ENCODE results near the gene GPC3.

GPC3 gene

DNA sequence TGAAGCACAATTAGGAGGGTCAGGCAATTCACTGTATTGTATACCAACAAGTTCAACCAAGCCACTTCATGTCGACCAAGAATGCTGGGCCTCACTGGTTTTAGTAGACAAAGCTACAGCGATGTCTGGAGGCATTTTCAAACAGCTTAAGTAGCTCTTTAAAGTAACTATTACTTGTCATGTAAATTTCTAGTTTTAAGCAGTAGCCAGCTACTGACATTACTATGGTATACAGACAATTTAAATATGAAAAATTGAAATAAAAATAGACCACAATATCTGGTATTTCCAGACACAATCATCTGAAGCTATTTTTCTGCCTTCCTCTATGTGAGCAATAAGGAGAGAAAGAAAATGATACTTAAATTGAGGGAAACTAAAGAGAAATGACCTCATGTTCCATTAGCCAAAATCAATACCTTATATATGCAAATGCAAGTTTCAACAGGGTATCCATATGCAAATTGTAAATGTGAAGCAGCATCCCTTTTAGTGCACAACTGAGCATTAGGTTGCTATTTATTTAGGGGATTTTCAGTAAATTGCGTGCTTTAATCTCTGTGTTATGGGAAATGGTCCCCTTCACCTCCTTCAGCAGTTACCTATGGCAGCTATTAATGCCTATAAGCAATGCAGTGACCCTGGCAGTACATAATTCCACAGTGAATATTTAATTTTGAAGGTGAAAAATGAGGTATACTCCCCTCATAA is 119.5 kb downstream of the GPC3 start:
- Histone ChIP-seq H3K4ac (ENCODE audit: low read depth, low read length) (no peak overlapping the region), H3K4me2 (ENCODE audit: low read length) (no peak overlapping the region), H3K23ac (ENCODE audit: low read length) (no peak overlapping the region), H2BK15ac (replicated peaks; ENCODE audit: low read depth) (no peak overlapping the region), H3K27ac (ENCODE audit: low read depth, low read length) (no peak overlapping the region), H3K18ac (ENCODE audit: low read length) (no peak overlapping the region), H3K4me3 (ENCODE audit: low read length) (no peak overlapping the region), H2AK5ac (ENCODE audit: low read length) (no peak overlapping the region), H3K79me1 (ENCODE audit: low read length) (no peaks in the 10 kb centered on the region), H4K8ac (ENCODE audit: low read depth, low read length) (no peak overlapping the region), H2BK120ac (ENCODE audit: low read depth, low read length) (no peak overlapping the region), H3K4me1 (ENCODE audit: control insufficient read depth, low read depth, low read length) (no peaks in the 10 kb centered on the region), H3K56ac (ENCODE audit: low read length) (no peak overlapping the region), H2BK5ac (ENCODE audit: low read length) (no peak overlapping the region), H3K79me2 (ENCODE audit: control insufficient read depth, insufficient read depth, low read length) (no peaks in the 10 kb centered on the region), H3K27me3 (ENCODE audit: insufficient read depth, low read length, poor library complexity) (no peaks in the 10 kb centered on the region), H4K5ac (ENCODE audit: low read length) (no peak overlapping the region), H3K36me3 (ENCODE audit: control insufficient read depth, insufficient read depth, low read length) (no peaks in the 10 kb centered on the region), H3K9ac (ENCODE audit: low read length) (no peak overlapping the region)
- no CpG with 5 or more reads among the region's 3 CpGs for WGBS (ENCODE audit: extremely low coverage, insufficient coverage, low lambda C conversion rate)
- DNase-seq = no peak

DNA sequence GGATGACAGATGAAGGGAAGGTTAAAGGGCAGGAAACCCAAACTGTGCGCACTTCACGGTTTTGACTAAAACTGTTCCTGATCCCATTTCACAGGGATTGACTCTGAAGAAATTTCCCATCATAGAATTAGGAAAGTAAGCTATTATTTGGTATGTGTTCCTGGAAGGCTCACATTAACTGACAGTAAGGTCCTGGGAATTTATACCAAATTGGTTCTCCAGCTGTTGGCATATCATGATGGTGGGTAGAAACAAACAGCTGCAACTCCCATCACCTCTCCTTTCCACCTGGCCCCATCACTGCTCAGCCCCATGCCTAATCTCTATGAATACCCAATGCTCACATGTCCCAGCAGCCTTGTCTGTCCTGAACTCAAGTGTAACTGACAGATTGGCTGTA is 121.2 kb downstream of the GPC3 start:
- Histone ChIP-seq H3K18ac (ENCODE audit: low read length) (no peak overlapping the region), H3K27ac (ENCODE audit: low read depth, low read length) (no peak overlapping the region), H3K4me2 (ENCODE audit: low read length) (no peak overlapping the region), H3K36me3 (ENCODE audit: control insufficient read depth, insufficient read depth, low read length) (no peaks in the 10 kb centered on the region), H2AK5ac (ENCODE audit: low read length) (no peak overlapping the region), H3K23ac (ENCODE audit: low read length) (no peak overlapping the region), H3K9ac (ENCODE audit: low read length) (no peak overlapping the region), H3K79me2 (ENCODE audit: control insufficient read depth, insufficient read depth, low read length) (no peaks in the 10 kb centered on the region), H4K8ac (ENCODE audit: low read depth, low read length) (no peak overlapping the region), H3K56ac (ENCODE audit: low read length) (no peak overlapping the region), H3K27me3 (ENCODE audit: insufficient read depth, low read length, poor library complexity) (no peaks in the 10 kb centered on the region), H3K4me1 (ENCODE audit: control insufficient read depth, low read depth, low read length) (no peaks in the 10 kb centered on the region), H4K5ac (ENCODE audit: low read length) (no peak overlapping the region), H3K4me3 (ENCODE audit: low read length) (no peak overlapping the region), H2BK120ac (ENCODE audit: low read depth, low read length) (no peak overlapping the region), H2BK15ac (replicated peaks; ENCODE audit: low read depth) (no peak overlapping the region), H2BK5ac (ENCODE audit: low read length) (no peak overlapping the region), H3K4ac (ENCODE audit: low read depth, low read length) (no peak overlapping the region), H3K79me1 (ENCODE audit: low read length) (no peaks in the 10 kb centered on the region)
- DNase-seq = no peak
- no CpG with 5 or more reads among the region's 2 CpGs for WGBS (ENCODE audit: extremely low coverage, insufficient coverage, low lambda C conversion rate)

DNA sequence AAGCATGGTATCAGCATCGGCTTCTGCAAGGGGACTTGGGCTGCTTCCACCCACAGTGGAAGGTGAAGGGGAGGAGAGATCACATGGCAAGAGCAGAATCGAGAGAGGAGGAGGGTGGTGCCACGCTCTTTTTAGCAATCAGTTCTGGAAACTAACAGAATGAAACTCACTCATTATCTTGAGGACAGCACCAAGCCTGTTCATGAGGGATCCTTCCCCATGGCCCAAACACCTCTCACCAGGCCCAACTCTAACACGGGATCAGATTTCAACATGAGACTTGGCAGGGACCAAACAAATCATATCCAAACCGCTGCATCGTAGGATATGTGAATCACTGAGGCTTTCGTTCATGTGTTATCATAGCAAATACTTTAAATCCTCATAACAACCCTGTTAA is 125.5 kb downstream of the GPC3 start:
- Histone ChIP-seq H3K4ac (ENCODE audit: low read depth, low read length) (no peak overlapping the region), H3K4me3 (ENCODE audit: low read length) (no peak overlapping the region), H3K4me2 (ENCODE audit: low read length) (no peak overlapping the region), H3K56ac (ENCODE audit: low read length) (no peak overlapping the region), H2BK120ac (ENCODE audit: low read depth, low read length) (no peak overlapping the region), H3K27me3 (ENCODE audit: insufficient read depth, low read length, poor library complexity) (no peaks in the 10 kb centered on the region), H4K8ac (ENCODE audit: low read depth, low read length) (no peak overlapping the region), H3K79me1 (ENCODE audit: low read length) (no peaks in the 10 kb centered on the region), H2AK5ac (ENCODE audit: low read length) (no peak overlapping the region), H3K9ac (ENCODE audit: low read length) (no peak overlapping the region), H3K79me2 (ENCODE audit: control insufficient read depth, insufficient read depth, low read length) (no peaks in the 10 kb centered on the region), H3K36me3 (ENCODE audit: control insufficient read depth, insufficient read depth, low read length) (no peaks in the 10 kb centered on the region), H3K27ac (ENCODE audit: low read depth, low read length) (no peak overlapping the region), H3K4me1 (ENCODE audit: control insufficient read depth, low read depth, low read length) (no peaks in the 10 kb centered on the region), H4K5ac (ENCODE audit: low read length) (no peak overlapping the region), H2BK5ac (ENCODE audit: low read length) (no peak overlapping the region), H3K18ac (ENCODE audit: low read length) (no peak overlapping the region), H3K23ac (ENCODE audit: low read length) (no peak overlapping the region), H2BK15ac (replicated peaks; ENCODE audit: low read depth) (no peak overlapping the region)
- no peak for DNase-seq
- no CpG with 5 or more reads among the region's 7 CpGs for WGBS (ENCODE audit: extremely low coverage, insufficient coverage, low lambda C conversion rate)

DNA sequence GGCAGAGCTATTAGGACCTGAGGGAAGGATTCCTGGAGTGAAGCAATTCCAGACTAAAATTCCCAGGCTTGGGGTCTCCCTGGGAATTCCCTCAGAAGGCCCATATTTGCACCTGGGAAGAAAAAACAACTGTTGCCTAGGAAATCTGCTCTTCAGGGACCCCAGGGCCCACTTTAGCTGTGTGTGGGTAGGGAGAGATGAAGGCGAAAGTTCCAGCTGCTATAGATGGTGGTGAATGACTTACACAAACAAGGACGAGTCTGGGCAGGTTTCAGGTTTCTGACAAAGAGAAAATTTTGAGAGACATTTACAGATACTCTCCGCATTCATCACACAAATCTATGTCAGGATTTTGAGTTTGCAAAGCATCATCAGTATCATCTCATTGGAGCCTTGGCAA is 126.1 kb downstream of the GPC3 start:
- H4K8ac ChIP-seq (ENCODE audit: low read depth, low read length) = no peak overlapping the region
- no peak overlapping the region for H2AK5ac ChIP-seq (ENCODE audit: low read length)
- H3K4me1 ChIP-seq (ENCODE audit: control insufficient read depth, low read depth, low read length) = no peaks in the 10 kb centered on the region
- no peak overlapping the region for H3K56ac ChIP-seq (ENCODE audit: low read length)
- H3K18ac ChIP-seq (ENCODE audit: low read length) = no peak overlapping the region
- WGBS (ENCODE audit: extremely low coverage, insufficient coverage, low lambda C conversion rate) = no CpG with 5 or more reads among the region's 3 CpGs
- H3K9ac ChIP-seq (ENCODE audit: low read length) = no peak overlapping the region
- DNase-seq = no peak
- no peak overlapping the region for H4K5ac ChIP-seq (ENCODE audit: low read length)
- no peak overlapping the region for H2BK5ac ChIP-seq (ENCODE audit: low read length)
- H2BK120ac ChIP-seq (ENCODE audit: low read depth, low read length) = no peak overlapping the region
- no peaks in the 10 kb centered on the region for H3K79me2 ChIP-seq (ENCODE audit: control insufficient read depth, insufficient read depth, low read length)
- H3K4me2 ChIP-seq (ENCODE audit: low read length) = no peak overlapping the region
- H3K27ac ChIP-seq (ENCODE audit: low read depth, low read length) = no peak overlapping the region
- no peaks in the 10 kb centered on the region for H3K79me1 ChIP-seq (ENCODE audit: low read length)
- H3K36me3 ChIP-seq (ENCODE audit: control insufficient read depth, insufficient read depth, low read length) = no peaks in the 10 kb centered on the region
- H2BK15ac ChIP-seq (replicated peaks; ENCODE audit: low read depth) = no peak overlapping the region
- H3K27me3 ChIP-seq (ENCODE audit: insufficient read depth, low read length, poor library complexity) = no peaks in the 10 kb centered on the region
- peak overlapping the region; percentile 3 for H3K4ac ChIP-seq (ENCODE audit: low read depth, low read length)
- no peak overlapping the region for H3K4me3 ChIP-seq (ENCODE audit: low read length)
- H3K23ac ChIP-seq (ENCODE audit: low read length) = no peak overlapping the region

DNA sequence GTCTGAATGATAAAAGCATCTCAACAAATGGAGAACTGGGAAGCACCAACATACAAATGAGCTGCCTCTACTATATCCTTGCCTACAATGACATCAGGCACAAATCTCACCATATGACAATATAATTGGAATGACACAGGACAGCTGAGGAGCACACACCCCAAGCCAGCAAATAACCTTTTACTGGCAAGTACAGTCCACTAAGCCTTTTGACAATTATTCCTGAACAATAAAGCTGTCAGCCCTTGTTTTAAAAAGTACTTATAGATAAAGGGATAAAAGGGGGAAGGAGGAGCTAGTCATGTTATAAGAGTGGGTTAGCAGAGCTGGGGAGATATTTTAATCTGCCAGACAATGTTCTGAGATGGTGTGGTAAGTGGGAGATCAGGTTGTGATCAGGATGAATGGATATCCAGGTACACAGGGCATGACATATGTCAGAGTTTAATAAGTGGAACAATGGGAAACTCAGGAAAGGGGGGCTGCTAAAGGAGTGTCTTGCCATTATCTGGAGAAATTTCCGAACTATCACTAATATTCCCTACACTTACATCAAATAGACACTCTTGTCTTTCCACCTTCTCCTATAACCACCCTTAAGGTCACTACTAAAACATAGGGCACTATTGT is 127.6 kb downstream of the GPC3 start:
- Histone ChIP-seq H2BK5ac (ENCODE audit: low read length) (no peak overlapping the region), H3K9ac (ENCODE audit: low read length) (no peak overlapping the region), H3K18ac (ENCODE audit: low read length) (no peak overlapping the region), H2BK15ac (replicated peaks; ENCODE audit: low read depth) (no peak overlapping the region), H3K4me2 (ENCODE audit: low read length) (no peak overlapping the region), H3K27ac (ENCODE audit: low read depth, low read length) (no peak overlapping the region), H3K27me3 (ENCODE audit: insufficient read depth, low read length, poor library complexity) (no peaks in the 10 kb centered on the region), H3K79me1 (ENCODE audit: low read length) (no peaks in the 10 kb centered on the region), H4K8ac (ENCODE audit: low read depth, low read length) (no peak overlapping the region), H3K23ac (ENCODE audit: low read length) (no peak overlapping the region), H4K5ac (ENCODE audit: low read length) (no peak overlapping the region), H2AK5ac (ENCODE audit: low read length) (no peak overlapping the region), H3K4ac (ENCODE audit: low read depth, low read length) (no peak overlapping the region), H3K56ac (ENCODE audit: low read length) (no peak overlapping the region), H3K4me3 (ENCODE audit: low read length) (no peak overlapping the region), H2BK120ac (ENCODE audit: low read depth, low read length) (no peak overlapping the region), H3K36me3 (ENCODE audit: control insufficient read depth, insufficient read depth, low read length) (no peaks in the 10 kb centered on the region), H3K79me2 (ENCODE audit: control insufficient read depth, insufficient read depth, low read length) (no peaks in the 10 kb centered on the region), H3K4me1 (ENCODE audit: control insufficient read depth, low read depth, low read length) (no peaks in the 10 kb centered on the region)
- no peak for DNase-seq
- WGBS (ENCODE audit: extremely low coverage, insufficient coverage, low lambda C conversion rate) = no CpG with 5 or more reads among the region's 1 CpG

DNA sequence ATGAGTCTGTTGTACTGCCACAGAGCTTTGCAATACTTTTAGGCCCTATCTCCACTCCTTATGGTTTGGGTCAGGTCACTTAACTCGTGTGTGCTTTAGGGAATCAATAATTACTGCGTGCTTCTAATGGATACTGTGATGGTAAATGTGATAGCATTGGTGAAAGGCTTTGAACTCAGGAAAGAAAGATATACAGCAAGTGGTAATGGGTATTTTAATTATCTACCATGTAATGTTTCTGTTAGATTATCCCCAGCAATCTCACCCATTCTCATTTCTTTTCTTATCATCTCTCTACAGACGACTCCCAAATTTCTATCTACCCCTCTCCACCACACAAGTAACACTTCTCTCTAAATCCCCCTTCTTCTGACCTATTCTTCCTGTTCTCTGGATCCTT is 128.6 kb downstream of the GPC3 start:
- H3K79me2 ChIP-seq (ENCODE audit: control insufficient read depth, insufficient read depth, low read length) = no peaks in the 10 kb centered on the region
- no peak overlapping the region for H3K9ac ChIP-seq (ENCODE audit: low read length)
- H4K8ac ChIP-seq (ENCODE audit: low read depth, low read length) = no peak overlapping the region
- no peaks in the 10 kb centered on the region for H3K4me1 ChIP-seq (ENCODE audit: control insufficient read depth, low read depth, low read length)
- no peaks in the 10 kb centered on the region for H3K36me3 ChIP-seq (ENCODE audit: control insufficient read depth, insufficient read depth, low read length)
- no peak overlapping the region for H3K4me2 ChIP-seq (ENCODE audit: low read length)
- H2BK120ac ChIP-seq (ENCODE audit: low read depth, low read length) = no peak overlapping the region
- whole genome bisulfite sequencing (ENCODE audit: extremely low coverage, insufficient coverage, low lambda C conversion rate) = no CpG with 5 or more reads among the region's 3 CpGs
- H3K4ac ChIP-seq (ENCODE audit: low read depth, low read length) = no peak overlapping the region
- H2BK15ac ChIP-seq (replicated peaks; ENCODE audit: low read depth) = no peak overlapping the region
- H3K56ac ChIP-seq (ENCODE audit: low read length) = no peak overlapping the region
- H3K23ac ChIP-seq (ENCODE audit: low read length) = no peak overlapping the region
- no peak overlapping the region for H2BK5ac ChIP-seq (ENCODE audit: low read length)
- H2AK5ac ChIP-seq (ENCODE audit: low read length) = no peak overlapping the region
- peak; percentile 6 for DNase-seq
- H3K27ac ChIP-seq (ENCODE audit: low read depth, low read length) = no peak overlapping the region
- no peaks in the 10 kb centered on the region for H3K27me3 ChIP-seq (ENCODE audit: insufficient read depth, low read length, poor library complexity)
- H3K79me1 ChIP-seq (ENCODE audit: low read length) = no peaks in the 10 kb centered on the region
- no peak overlapping the region for H3K18ac ChIP-seq (ENCODE audit: low read length)
- no peak overlapping the region for H4K5ac ChIP-seq (ENCODE audit: low read length)
- H3K4me3 ChIP-seq (ENCODE audit: low read length) = no peak overlapping the region

Measured in mesendoderm (in vitro differentiated cells).